ENCODE results near the gene HDAC9.

The HDAC9 gene

GRCh38 chr7:18693406-18693805 is 197.9 kb downstream of the HDAC9 start:
- Histone ChIP-seq H3K79me2 (ENCODE audit: control insufficient read depth, low read length) (no peaks in the 10 kb centered on the region), H3K9me3 (ENCODE audit: control insufficient read depth, insufficient read depth, low read length) (no peaks in the 10 kb centered on the region), H3K4me1 (ENCODE audit: control insufficient read depth, low read length) (no peaks in the 10 kb centered on the region), H3K9me2 (replicated peaks; ENCODE audit: control insufficient read depth, low read length) (no peaks in the 10 kb centered on the region), H3K4me3 (ENCODE audit: low read length) (no peak overlapping the region), H3F3A (ENCODE audit: control insufficient read depth, insufficient read depth) (no peaks in the 10 kb centered on the region), H3K27ac (ENCODE audit: low read depth, low read length) (no peak overlapping the region), H4K20me1 (ENCODE audit: control insufficient read depth, insufficient read depth, low read depth, low read length) (no peaks in the 10 kb centered on the region), H3K36me3 (ENCODE audit: control insufficient read depth, low read length) (no peaks in the 10 kb centered on the region), H3K4me2 (ENCODE audit: low read length) (no peak overlapping the region), H3K27me3 (ENCODE audit: control insufficient read depth, low read length) (no peaks in the 10 kb centered on the region)
- no peak for TF ChIP-seq EZH2phosphoT487 (IDR thresholded peaks at IDR 0.05; ENCODE audit: borderline replicate concordance, low read length)
- peak; percentile 45 for TF ChIP-seq CTCF (IDR thresholded peaks at IDR 0.05; ENCODE audit: low read depth, low read length, poor library complexity, severe bottlenecking)

- Histone ChIP-seq H3K4me3 (ENCODE audit: low read length) (no peak overlapping the region), H3K9me2 (replicated peaks; ENCODE audit: control insufficient read depth, low read length) (no peaks in the 10 kb centered on the region), H3K27ac (ENCODE audit: low read depth, low read length) (no peak overlapping the region), H3K4me2 (ENCODE audit: low read length) (no peak overlapping the region), H3K36me3 (ENCODE audit: control insufficient read depth, low read length) (no peaks in the 10 kb centered on the region), H3K79me2 (ENCODE audit: control insufficient read depth, low read length) (no peaks in the 10 kb centered on the region), H3F3A (ENCODE audit: control insufficient read depth, insufficient read depth) (no peaks in the 10 kb centered on the region), H3K27me3 (ENCODE audit: control insufficient read depth, low read length) (no peaks in the 10 kb centered on the region), H3K4me1 (ENCODE audit: control insufficient read depth, low read length) (no peaks in the 10 kb centered on the region), H3K9me3 (ENCODE audit: control insufficient read depth, insufficient read depth, low read length) (no peaks in the 10 kb centered on the region), H4K20me1 (ENCODE audit: control insufficient read depth, insufficient read depth, low read depth, low read length) (no peaks in the 10 kb centered on the region)
- no peak for TF ChIP-seq EZH2phosphoT487 (IDR thresholded peaks at IDR 0.05; ENCODE audit: borderline replicate concordance, low read length)
- no peak for TF ChIP-seq CTCF (IDR thresholded peaks at IDR 0.05; ENCODE audit: low read depth, low read length, poor library complexity, severe bottlenecking)
Observed at GRCh38 chr7:18693816-18694215, 198.3 kb downstream of the HDAC9 start.

GRCh38 chr7:18694484-18694883 is 198.9 kb downstream of the HDAC9 start:
- TF ChIP-seq CTCF (IDR thresholded peaks at IDR 0.05; ENCODE audit: low read depth, low read length, poor library complexity, severe bottlenecking) (no peak), EZH2phosphoT487 (IDR thresholded peaks at IDR 0.05; ENCODE audit: borderline replicate concordance, low read length) (no peak)
- no peak overlapping the region for H3K27ac ChIP-seq (ENCODE audit: low read depth, low read length)
- no peaks in the 10 kb centered on the region for H3K27me3 ChIP-seq (ENCODE audit: control insufficient read depth, low read length)

GRCh38 chr7:18694911-18695310 is 199.4 kb downstream of the HDAC9 start:
- no peaks in the 10 kb centered on the region for H3K79me2 ChIP-seq (ENCODE audit: control insufficient read depth, low read length)
- H3F3A ChIP-seq (ENCODE audit: control insufficient read depth, insufficient read depth) = no peaks in the 10 kb centered on the region
- no peak overlapping the region for H3K4me3 ChIP-seq (ENCODE audit: low read length)
- no peaks in the 10 kb centered on the region for H3K4me1 ChIP-seq (ENCODE audit: control insufficient read depth, low read length)
- no peaks in the 10 kb centered on the region for H3K9me3 ChIP-seq (ENCODE audit: control insufficient read depth, insufficient read depth, low read length)
- H3K27me3 ChIP-seq (ENCODE audit: control insufficient read depth, low read length) = no peaks in the 10 kb centered on the region
- no peak overlapping the region for H3K4me2 ChIP-seq (ENCODE audit: low read length)
- no peak overlapping the region for H3K27ac ChIP-seq (ENCODE audit: low read depth, low read length)
- no peaks in the 10 kb centered on the region for H3K36me3 ChIP-seq (ENCODE audit: control insufficient read depth, low read length)
- no peaks in the 10 kb centered on the region for H4K20me1 ChIP-seq (ENCODE audit: control insufficient read depth, insufficient read depth, low read depth, low read length)
- TF ChIP-seq EZH2phosphoT487 (IDR thresholded peaks at IDR 0.05; ENCODE audit: borderline replicate concordance, low read length) = no peak
- TF ChIP-seq CTCF (IDR thresholded peaks at IDR 0.05; ENCODE audit: low read depth, low read length, poor library complexity, severe bottlenecking) = no peak
- no peaks in the 10 kb centered on the region for H3K9me2 ChIP-seq (replicated peaks; ENCODE audit: control insufficient read depth, low read length)

More at GRCh38 chr7:18694484-18694883, 198.9 kb downstream of the HDAC9 start:
- H3K4me1 ChIP-seq (ENCODE audit: control insufficient read depth, low read length) = no peaks in the 10 kb centered on the region
- H3K9me3 ChIP-seq (ENCODE audit: control insufficient read depth, insufficient read depth, low read length) = no peaks in the 10 kb centered on the region
- no peak overlapping the region for H3K4me3 ChIP-seq (ENCODE audit: low read length)
- no peaks in the 10 kb centered on the region for H3K9me2 ChIP-seq (replicated peaks; ENCODE audit: control insufficient read depth, low read length)
- no peaks in the 10 kb centered on the region for H3K79me2 ChIP-seq (ENCODE audit: control insufficient read depth, low read length)
- no peak overlapping the region for H3K4me2 ChIP-seq (ENCODE audit: low read length)
- no peaks in the 10 kb centered on the region for H4K20me1 ChIP-seq (ENCODE audit: control insufficient read depth, insufficient read depth, low read depth, low read length)
- H3K36me3 ChIP-seq (ENCODE audit: control insufficient read depth, low read length) = no peaks in the 10 kb centered on the region
- no peaks in the 10 kb centered on the region for H3F3A ChIP-seq (ENCODE audit: control insufficient read depth, insufficient read depth)

Data from DOHH2 (cell line).